SHP77 treated with DMSO at 0.1 percent for 48 hours (cell line): ENCODE measurements around the gene GRIP2.
A peak's percentile ranks its signal among the peaks of the same experiment; 100 is the strongest.

Experiments used
- DNase-seq: peaks from one replicate; lab custom pipeline; 2025; lab: John Stamatoyannopoulos, UW

Gene GRIP2

GRCh38 chr3:14451844-14452739 lies 88.0 kb downstream of the GRIP2 start:
- DNase-seq, result peak; percentile 22

- DNase-seq, result no peak
Observed at GRCh38 chr3:14450922-14451606, 89.1 kb downstream of the GRIP2 start.

- DNase-seq, result no peak
Observed at GRCh38 chr3:14450506-14450905, 89.6 kb downstream of the GRIP2 start.

- DNase-seq, result no peak
Observed at GRCh38 chr3:14448756-14449727, 91.1 kb downstream of the GRIP2 start.

- DNase-seq, result no peak
Observed at GRCh38 chr3:14448063-14448462, 92.1 kb downstream of the GRIP2 start.

- DNase-seq, result no peak
Observed at GRCh38 chr3:14446988-14447570, 93.1 kb downstream of the GRIP2 start.

- DNase-seq, result no peak
Observed at GRCh38 chr3:14445773-14446172, 94.4 kb downstream of the GRIP2 start.

GRCh38 chr3:14444380-14444779 lies 95.8 kb downstream of the GRIP2 start:
- DNase-seq, result no peak

- no peak for DNase-seq
Observed at GRCh38 chr3:14441920-14442300, 98.2 kb downstream of the GRIP2 start.

GRCh38 chr3:14441240-14441919 lies 98.8 kb downstream of the GRIP2 start:
- DNase-seq, result no peak

- DNase-seq, result no peak
Observed at GRCh38 chr3:14440531-14441239, 99.5 kb downstream of the GRIP2 start.

- no peak for DNase-seq
Observed at GRCh38 chr3:14440168-14440518, 100.0 kb downstream of the GRIP2 start.

GRCh38 chr3:14439501-14440167 lies 100.5 kb downstream of the GRIP2 start:
- DNase-seq, result peak; percentile 71
